ENCODE measurements around the gene NTSR1. TPM values are rescaled to one million over a fixed set of nuclear protein-coding genes. Genes with fewer than 3 reads are reported as not detected.

NTSR1 gene
- total RNA-seq, 6 experiments from 2014 or later: 0.04 to 0.74 (median 0.09) TPM; not detected in 2

- TF ChIP-seq POLR2A (IDR thresholded peaks at IDR 0.05): no peak
- no peak for TF ChIP-seq CTCF (IDR thresholded peaks at IDR 0.05)
- Histone ChIP-seq H3K9me3 (no peaks in the 10 kb centered on the region), H3K36me3 (no peaks in the 10 kb centered on the region), H3K4me1 (no peaks in the 10 kb centered on the region), H3K27ac (no peak overlapping the region), H3K4me3 (no peak overlapping the region), H3K27me3 (peaks cover 0 to 16% of the 10 kb centered on the region in 2 donors)
- DNase-seq (no peak), ATAC-seq (no peak)
- intact Hi-C loops (cut with DNase I): no loop called here
- no CpG with 5 or more reads among the region's 30 CpGs for WGBS (ENCODE audit: insufficient coverage, low coverage, low lambda C conversion rate, missing lambda C conversion rate)
Observed at GRCh38 chr20:62709537-62709905, 885 bp downstream of the NTSR1 start.

GRCh38 chr20:62710221-62710885 lies 1.7 kb downstream of the NTSR1 start:
- Histone ChIP-seq H3K4me1 (no peaks in the 10 kb centered on the region), H3K27ac (no peak overlapping the region), H3K36me3 (no peaks in the 10 kb centered on the region), H3K4me3 (no peak overlapping the region), H3K27me3 (peaks cover 0 to 16% of the 10 kb centered on the region in 2 donors), H3K9me3 (no peaks in the 10 kb centered on the region)
- intact Hi-C loops (cut with DNase I): no loop called here
- DNase-seq: peak in 1 of 3 donors; percentile 34
- ATAC-seq: no peak
- WGBS (ENCODE audit: insufficient coverage, low coverage, low lambda C conversion rate, missing lambda C conversion rate): 63% methylated on average over 19 of the region's 20 CpGs
- no peak for TF ChIP-seq POLR2A (IDR thresholded peaks at IDR 0.05)
- no peak for TF ChIP-seq CTCF (IDR thresholded peaks at IDR 0.05)

GRCh38 chr20:62710886-62711702 lies 2.5 kb downstream of the NTSR1 start:
- 53% methylated on average over 9 of the region's 23 CpGs for WGBS (ENCODE audit: insufficient coverage, low coverage, low lambda C conversion rate, missing lambda C conversion rate)
- ATAC-seq: no peak
- H3K27me3 ChIP-seq: peaks cover 0 to 16% of the 10 kb centered on the region in 2 donors

GRCh38 chr20:62711703-62712101 lies 3.1 kb downstream of the NTSR1 start:
- TF ChIP-seq CTCF (IDR thresholded peaks at IDR 0.05): no peak
- no peak for TF ChIP-seq POLR2A (IDR thresholded peaks at IDR 0.05)
- DNase-seq: peak in 1 of 3 donors; percentile 38
- H3K27me3 ChIP-seq: peaks cover 0 to 16% of the 10 kb centered on the region in 2 donors
- no peak overlapping the region for H3K27ac ChIP-seq
- H3K4me3 ChIP-seq: no peak overlapping the region
- no peaks in the 10 kb centered on the region for H3K9me3 ChIP-seq
- H3K4me1 ChIP-seq: no peaks in the 10 kb centered on the region
- WGBS (ENCODE audit: insufficient coverage, low coverage, low lambda C conversion rate, missing lambda C conversion rate): 42% methylated on average over 11 of the region's 23 CpGs
- no peaks in the 10 kb centered on the region for H3K36me3 ChIP-seq
- ATAC-seq: no peak
- intact Hi-C loops (cut with DNase I): no loop called here

More at GRCh38 chr20:62710886-62711702, 2.5 kb downstream of the NTSR1 start:
- H3K4me3 ChIP-seq: no peak overlapping the region
- no peak for TF ChIP-seq POLR2A (IDR thresholded peaks at IDR 0.05)
- TF ChIP-seq CTCF (IDR thresholded peaks at IDR 0.05): no peak
- H3K4me1 ChIP-seq: no peaks in the 10 kb centered on the region
- no peaks in the 10 kb centered on the region for H3K9me3 ChIP-seq
- peak in 1 of 3 donors; percentile 47 for DNase-seq
- no peak overlapping the region for H3K27ac ChIP-seq
- no peaks in the 10 kb centered on the region for H3K36me3 ChIP-seq
- intact Hi-C loops (cut with DNase I): no loop called here

Data from right lobe of liver (tissue), 6 donors.